Stimulated activated CD4-positive, alpha-beta T cell treated with anti-CD3 and anti-CD28 coated beads, TNF-alpha, amount 100 ng/mL, for 48 hours (primary cell): ENCODE results near the gene SEC23A.
"Not testable (repeated sequence)": the region's sequence is repeated elsewhere in the genome, so short reads cannot be mapped to it uniquely, and the experiment has no call there.

ENCODE experiments used
- DNase-seq, 3 donors: peaks; one replicate each; pipeline ENCODE4 v3.0.0-alpha.2; 2020; ENCODE audit warnings: low read depth in 3 of 3

SEC23A gene

DNA sequence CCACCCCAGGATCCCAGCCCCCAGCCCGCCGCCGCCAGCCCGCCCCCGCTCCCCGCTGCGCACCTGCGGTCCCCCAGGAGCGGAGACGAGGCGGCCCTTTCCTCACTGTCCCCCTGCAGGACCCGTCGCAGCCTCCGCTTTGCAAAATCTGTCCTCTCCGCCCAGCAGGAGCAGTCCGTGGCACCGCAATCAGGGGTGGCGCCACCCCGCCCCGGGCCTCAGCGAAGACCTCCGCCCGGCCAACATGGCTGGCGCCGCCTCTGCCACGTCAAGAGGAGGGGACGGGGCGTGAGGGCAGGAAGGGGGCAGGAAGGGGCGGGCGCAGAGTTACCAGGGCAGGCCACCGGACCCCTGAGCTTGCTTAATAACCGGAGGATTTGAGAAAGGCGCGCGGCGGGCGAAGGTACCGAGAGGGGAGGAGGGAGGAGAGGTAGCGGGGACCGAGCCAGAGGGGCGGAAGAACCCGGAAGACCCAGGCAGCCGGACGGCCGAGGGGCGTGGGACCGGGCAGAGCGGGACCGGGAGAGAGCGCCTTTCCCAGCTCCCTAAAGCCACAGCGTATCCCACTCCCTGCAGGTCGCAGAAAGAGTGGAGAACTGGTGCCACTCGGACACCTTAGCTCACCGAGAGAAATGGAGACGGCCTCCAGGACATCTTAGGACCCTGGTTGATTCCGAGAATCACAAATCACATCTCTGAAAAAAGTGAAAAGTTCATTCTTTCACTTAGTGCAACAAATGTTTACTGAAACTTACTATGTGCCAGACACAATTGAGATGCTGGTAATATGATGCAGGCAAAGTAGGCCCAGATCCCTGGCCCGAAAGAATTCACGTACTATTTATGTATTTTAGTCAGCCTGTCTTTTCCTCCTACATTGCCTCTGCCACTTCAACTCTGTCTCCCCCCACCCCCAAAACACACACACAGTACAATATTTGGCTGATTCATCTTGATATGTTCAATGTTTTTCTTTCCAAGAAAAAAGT, at the start of gene SEC23A:
Gene SEC23A (minus strand): TSS at position 267 of the 989 bp plus-strand sequence. CDS start 7,117 bp downstream, outside the sequence.
- peak; percentile 67 to 75 (median 69) for DNase-seq

DNA sequence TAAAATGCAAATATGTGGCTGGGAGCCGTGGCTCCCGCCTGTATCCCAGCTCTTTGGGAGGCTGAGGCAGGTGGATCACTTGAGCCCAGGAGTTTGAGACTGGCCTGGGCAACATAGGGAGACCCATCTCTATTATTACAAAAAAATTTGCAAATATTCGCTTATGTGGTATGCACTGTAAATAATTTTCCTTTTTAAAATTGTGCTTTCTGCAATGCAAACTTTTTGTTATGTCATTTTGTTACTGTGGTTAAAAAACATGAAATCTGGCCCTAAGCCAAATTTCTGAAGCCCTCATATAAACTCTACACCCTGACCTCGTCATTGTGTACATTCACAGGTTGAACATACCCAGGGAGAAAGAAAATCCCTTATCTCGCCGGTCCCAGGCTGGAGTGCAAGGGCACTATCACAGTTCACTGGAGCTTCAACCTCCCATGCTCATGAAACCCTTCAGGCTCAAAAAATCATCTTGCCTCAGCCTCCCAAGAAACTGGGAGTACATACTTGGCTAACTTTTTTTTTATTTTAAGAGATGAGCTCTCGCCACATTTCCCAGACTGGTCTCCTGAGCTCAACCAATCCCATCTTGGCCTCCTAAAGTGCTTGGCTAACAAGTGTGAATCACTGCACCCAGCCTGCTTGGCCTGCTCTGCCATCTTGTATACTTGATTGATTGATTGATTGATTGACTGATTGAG, 42.4 kb upstream of the SEC23A start:
- DNase-seq, result no peak

DNA sequence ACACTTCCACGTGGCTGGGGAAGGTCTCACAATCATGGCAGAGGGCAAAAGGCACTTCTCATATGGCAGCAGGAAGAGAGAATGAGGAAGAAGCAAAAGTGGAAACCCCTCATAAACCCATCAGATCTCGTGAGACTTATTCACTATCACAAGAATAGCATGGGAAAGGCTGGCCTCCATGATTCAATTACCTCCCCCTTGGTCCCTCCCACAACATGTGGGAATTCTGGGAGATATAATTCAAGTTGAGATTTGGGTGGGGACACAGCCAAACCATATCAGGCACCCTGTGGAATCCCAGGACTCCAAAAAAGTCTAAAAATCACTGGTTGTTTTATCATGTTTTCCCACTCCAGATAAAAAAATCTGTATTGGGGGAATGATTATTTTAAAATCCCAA, 40.2 kb upstream of the SEC23A start:
- not testable (repeated sequence) for DNase-seq

DNA sequence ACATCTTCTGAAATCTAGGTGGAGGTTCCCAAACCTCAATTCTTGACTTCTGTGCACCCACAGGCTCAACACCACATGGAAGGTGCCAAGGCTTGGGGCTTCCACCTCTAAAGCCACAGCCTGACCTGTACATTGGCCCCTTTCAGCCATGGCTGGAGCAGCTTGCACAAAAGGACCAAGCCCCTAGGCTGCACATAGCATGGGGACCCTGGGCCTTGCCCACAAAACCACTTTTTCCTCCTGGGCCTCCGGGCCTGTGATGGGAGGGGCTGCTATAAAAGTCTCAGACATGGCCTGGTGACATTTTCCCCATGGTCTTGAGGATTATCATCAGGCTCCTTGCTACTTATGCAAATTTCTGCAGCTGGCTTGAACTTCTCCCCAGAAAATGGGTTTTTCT, 38.6 kb upstream of the SEC23A start:
- DNase-seq, result not testable (repeated sequence)

DNA sequence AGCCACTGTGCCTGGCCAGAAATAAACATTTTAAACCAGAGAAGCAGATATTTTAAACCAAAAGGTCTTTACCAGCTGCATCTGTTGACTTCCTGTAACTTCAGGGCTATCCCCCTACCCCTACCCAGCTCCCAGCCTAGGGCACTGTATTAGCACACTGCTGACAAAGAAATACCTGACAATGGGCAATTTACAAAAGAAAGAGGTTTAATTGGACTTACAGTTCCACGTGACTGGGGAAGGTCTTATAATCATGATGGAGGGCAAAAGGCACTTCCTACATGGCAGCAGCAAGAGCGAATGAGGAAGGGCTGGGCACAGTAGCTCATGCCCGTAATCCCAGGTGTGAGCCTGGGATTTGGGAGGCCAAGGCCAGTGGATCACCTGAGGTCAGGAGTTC, 37.1 kb upstream of the SEC23A start:
- DNase-seq, result no peak

DNA sequence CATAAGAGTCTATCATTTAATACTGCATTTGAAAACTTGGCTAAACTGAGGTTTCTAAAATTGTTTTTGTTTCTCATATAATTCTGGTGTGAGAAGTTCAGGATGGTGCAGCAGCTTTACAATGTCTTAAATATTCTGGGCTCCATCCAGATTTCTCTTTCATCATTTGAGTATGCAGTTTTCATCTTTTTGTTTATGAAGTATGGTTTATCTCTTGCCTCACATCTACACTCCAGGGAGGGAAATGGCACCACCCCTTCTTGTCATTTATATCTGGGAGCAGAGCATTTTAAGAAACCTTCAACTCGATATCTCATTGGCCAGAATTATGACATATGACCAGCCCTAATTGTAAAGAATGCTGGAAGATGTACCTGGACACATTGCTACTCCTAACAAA, 35.4 kb upstream of the SEC23A start:
- no peak for DNase-seq

DNA sequence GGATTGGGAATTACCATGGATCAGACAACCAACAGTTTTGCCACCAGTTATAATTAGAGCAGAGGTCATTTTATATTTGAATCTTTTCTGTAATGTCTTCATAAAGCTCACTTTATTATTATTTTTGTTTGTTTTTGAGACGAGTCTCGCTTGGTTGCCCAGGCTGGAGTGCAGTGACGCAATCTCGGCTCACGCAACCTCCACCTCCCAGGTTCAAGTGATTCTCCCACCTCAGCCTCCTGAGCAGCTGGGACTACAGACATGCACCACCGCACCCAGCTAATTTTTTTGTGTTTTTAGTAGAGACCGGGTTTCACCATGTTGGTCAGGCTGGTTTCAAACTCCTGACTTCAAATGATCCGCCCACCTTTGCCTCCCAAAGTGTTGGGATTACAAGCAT, 34.8 kb upstream of the SEC23A start:
- not testable (repeated sequence) for DNase-seq

DNA sequence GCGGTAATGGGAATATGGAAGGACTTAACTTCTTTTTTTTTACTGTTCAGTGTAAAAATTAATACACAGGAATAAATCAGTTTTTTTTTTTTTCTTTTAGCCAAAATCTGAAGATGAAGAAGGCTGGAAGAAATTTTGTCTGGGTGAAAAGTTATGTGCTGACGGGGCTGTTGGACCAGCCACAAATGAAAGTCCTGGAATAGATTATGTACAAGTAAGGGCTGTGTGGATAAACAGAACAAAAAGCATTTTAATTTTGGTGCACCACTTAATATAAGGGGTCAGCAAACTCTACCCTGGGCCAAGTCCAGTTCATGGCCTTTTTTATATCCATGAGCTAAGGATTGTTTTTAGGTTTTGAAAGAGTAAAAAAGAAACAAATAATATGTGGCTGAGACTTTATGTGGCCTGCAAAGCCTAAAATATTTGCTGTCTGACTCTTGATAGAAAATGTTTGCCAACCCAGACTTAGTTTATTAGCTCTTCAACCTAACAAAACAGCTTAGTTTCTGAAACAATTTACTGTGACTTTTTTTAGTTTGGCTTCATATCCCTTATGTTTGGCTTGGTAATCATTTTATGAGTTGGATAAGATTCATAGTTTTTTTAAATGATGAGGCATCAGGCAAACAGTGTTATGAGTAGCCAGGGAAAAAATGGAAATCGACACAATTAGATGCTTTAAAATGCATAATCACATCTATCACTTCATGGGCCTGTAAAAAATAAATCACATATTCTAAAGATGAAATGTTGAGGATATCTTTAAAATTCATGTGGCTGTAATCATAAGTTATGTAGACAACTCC, 19.5 kb upstream of the SEC23A start:
- no peak for DNase-seq

DNA sequence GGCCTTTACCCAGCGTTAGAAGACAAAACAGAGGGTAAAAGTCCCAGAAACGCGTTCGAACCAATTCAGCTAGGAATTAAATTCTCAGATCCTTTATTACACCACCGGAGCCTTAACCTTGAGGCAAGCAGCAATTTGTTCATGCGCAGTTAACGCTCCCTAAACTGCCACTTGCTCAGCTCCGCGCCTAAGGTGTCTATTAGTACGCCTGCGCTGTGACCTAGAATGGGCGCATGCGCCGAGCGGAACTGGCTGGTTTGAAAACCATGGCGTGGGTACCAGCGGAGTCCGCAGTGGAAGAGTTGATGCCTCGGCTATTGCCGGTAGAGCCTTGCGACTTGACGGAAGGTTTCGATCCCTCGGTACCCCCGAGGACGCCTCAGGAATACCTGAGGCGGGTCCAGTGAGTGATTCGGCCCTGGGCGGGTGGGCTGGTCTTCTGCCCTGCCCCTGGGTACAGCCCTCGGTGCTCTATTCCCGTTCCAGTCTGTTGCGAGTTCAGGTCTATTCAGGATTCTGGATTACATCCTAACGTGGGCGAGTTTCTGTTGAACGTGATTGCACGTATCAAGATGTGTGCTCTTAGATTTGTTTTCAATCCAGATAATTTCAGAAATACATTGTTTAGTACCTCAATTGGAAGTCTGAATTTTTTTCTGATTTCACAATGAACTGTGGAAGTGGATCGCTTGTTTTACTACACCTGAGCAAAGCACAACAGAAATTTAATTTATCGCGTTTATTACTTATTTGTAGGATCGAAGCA, 11.2 kb upstream of the SEC23A start, which contains the start of gene GEMIN2:
Gene GEMIN2 (plus strand): TSS at position 251 of the 766 bp plus-strand sequence. CDS start 16 bp downstream, at position 267.
- peak; percentile 87 to 94 (median 89) for DNase-seq

DNA sequence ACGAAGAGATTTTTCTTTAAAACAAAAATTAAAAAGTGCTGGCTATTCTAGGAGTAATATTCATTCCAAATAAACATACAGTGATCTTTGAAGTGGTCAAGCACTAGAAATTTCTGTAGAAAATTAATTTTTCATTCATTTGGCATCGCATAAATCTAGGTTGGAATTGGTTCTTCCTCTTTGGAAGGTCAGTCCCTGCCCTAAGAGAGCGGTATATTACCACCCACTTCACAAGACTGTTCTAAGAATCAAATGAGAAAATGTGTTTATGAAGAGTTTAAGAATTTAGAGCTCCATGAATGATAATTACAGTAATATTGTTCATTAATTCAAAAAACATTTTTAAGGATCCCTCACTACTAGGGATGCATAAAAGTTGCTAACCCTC, 10.6 kb upstream of the SEC23A start:
- no peak for DNase-seq

DNA sequence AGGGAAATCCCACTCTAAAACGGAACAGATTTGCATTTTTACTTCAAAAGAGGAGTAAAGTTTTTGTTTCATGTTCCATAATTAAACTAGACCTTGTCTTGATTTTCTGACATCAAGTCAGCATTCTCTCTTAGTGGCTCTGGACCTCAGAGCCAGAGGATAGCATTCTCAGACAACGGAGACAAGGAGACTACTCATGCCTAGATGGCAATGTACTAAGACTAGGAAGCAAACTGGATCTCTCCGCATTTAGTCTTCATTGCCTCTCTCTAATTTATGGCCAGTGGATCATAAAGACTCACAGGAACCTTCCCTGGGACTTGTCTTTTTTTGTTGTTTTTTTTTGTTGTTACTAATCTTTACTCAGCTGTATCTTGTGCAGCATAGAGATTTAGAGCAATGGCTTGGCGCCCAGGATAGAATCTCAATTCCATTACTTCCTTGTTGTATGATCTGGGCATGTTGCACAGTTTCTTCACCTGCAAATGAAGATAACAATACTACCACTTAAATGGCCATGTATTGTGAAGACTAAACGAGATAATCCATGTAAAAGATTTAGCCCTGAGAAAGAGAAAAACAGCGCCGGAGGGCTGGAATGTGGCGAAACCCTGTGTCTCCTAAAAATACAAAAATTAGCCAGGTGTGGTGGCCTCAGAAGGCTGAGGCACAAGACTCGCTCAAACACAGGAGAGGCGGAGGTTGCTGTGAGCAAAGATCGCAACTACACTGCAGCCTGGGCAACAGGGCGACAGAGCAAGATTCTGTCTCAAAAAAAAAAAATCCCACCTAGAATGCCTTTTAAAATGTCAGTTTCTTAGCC, 7.1 kb upstream of the SEC23A start:
- DNase-seq, result no peak

DNA sequence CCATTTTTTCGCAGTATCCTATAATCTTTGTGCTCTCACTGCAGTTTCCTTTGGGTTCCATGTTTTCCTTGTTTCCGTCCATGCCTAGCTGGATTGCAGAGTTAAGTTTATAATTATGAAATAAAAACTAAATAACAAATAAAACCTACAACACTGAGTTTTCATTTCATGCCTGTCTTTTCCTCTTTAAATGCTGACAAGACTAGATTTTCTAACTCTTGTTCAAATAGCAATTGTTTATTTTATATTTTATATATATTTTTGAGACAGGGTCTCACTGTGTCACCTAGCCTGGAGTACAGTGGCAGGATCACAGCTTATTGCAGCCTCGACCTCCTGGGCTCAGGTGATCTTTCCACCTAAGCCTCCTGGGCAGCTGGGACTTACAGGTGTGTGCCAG, 5.8 kb upstream of the SEC23A start:
- DNase-seq, result no peak

DNA sequence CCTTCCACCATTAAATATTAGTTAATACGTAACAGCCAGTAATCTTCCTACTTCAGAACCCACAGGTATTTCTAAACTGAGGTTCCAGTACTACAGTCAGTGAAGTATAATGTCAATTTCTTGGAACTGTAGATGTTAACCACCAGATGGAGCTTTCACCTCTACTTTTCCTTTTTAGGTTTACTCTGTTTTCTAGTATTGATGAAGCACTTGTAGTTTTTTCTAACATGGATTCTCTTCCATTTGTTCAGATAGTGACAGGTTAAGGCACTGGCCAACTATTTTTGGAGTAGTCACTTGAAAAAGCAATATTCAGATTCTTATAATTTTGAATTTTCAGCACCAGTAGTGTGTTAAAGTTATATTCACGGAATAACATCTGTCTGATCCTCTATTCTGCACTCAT, 4.6 kb upstream of the SEC23A start:
- DNase-seq, result no peak

DNA sequence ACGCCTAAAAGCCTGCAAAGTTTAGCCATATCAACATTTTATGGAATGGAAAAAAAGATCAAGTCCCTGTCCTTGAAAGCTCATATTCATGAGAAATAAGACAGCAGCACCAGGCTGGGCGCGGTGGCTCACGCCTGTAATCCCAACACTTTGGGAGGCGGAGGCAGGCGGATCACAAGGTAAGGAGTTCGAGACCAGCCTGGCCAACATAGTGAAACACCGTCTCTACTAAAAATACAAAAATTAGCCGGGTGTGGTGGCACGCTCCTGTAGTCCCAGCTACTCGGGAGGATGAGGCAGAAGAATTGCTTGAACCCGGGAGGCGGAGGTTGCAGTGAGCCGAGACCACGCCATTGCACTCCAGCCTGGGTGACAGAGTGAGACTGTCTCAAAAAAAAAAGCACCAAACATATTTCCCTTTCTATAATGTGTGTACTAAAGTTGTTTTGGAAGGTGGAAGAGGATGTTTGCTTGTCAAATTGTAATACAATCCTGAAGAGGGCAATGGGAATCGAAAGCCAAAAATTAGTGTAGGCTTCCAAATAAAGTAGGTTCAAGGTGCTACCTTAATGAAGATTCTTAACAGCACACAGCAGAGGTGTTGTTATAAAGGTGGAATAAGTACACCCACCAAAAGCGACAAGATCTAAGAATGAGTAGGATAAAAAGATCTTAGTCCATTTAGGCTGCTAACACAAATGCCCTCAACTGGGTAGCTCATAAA, 1.2 kb upstream of the SEC23A start:
- not testable (repeated sequence) for DNase-seq

DNA sequence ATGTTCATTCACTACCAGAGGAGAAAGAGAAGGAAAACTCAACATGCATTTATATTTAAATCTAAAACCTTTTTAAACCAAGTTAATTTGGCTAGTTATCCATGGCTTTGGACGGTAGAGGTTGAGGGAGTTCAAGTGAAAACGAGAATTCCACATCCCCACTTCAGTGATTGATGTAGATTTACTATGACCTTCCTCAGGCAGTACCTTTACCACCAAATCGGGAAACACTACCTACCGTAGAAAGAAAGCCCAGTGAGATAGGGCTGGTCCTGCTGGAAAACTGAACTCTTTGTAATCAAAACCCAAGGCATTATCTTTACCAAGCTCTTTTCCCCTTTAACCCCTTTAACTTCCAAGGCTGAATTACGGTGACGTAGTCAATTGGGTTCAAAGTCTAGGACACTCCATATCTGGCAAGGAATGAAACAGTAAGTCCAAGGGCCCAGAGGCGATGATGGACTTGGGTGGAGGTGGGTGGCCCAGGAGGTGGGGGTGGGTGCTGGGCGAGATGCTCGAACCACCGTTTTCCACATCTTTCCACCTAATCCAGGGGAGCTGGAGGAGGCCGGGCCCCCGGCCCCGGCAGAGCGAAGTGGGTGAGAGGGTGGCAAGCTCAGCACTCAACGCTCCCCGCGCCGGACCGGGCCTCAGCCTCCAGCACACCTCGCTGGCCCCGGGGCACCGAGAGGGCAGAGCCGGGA, 618 bp downstream of the SEC23A start:
- peak in 1 of 3 donors; percentile 10 for DNase-seq

DNA sequence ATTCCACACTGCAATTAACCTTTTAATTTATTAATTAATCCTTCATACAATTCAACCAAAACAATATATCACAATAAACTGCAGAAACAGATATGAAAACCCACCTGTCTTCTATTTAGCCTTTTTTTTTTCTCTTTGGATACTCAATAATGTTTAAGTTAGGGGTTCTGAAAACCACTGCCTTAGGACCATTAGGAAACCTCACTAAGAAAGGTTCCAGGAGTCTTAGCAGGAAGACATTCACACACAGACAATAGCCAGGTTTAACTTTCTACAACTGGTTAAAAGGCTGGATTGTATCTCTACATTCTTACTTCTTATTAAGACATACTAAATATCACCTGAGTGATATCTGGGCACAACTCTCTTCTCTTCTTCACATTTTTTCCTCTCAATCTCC, 3.3 kb downstream of the SEC23A start:
- DNase-seq, result no peak

DNA sequence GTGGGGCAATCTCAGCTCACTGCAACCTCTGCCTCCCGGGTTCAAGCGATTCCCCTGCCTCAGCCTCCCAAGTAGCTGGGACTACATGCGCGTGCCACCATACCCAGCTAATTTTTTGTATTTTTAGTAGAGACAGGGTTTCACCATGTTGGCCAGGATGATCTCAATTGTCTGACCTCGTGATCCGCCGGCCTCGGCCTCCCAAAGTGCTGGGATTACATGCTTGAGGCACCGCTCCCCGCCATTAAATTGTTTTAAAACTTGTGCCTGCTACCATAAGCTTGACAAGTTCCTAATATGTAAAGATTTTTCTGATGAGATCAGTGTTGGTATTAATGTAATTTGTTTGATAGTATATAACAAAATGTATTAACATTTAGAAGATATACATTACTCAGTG, 3.8 kb downstream of the SEC23A start:
- DNase-seq, result not testable (repeated sequence)

DNA sequence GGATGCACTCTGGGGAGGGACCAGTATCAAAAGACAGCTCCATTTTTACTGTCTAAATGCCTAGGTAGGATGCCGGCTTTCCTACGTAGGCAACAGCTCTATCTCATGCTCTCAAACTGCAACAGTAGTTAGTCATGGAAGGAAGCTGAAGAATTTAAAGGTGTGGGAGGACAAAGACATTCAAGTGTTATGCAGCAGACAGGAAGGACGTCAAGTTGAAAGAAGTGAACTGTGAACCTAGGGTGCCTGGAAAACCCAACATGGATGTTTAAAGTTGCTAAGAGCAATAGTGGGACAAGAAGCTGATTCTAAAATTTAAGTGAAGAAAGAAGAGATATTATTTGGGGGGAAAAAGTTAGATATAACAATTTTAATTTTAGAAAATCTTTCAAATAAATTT, 5.9 kb downstream of the SEC23A start:
- DNase-seq, result no peak

DNA sequence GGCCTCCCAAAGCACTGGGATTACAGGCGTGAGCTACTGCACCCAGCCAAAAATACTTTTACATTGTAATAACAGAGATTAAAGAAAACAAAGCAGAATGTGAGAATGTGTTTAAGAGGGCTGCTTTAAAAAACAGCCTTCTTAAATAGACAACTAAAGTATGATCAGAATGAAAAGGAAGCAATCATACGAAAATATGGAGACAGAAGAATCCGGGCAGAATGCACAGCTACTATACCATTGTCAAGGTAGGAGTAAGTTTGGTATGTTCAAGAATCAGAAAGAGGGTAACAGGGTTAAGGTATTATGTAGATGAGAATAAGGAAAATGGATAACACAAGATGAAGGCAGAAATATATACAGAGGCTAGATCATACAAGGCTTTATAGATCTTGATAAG, 8.5 kb downstream of the SEC23A start:
- no peak for DNase-seq
